SJSA1 (cell line): Measurements from ENCODE around the gene CCDC33. TPM values are rescaled to one million over a fixed set of nuclear protein-coding genes. Genes with fewer than 3 reads are reported as not detected.
A peak's percentile ranks its signal among the peaks of the same experiment; 100 is the strongest.

Experiments
- DNase-seq, 2 experiments: peaks; one replicate each; pipeline ENCODE4 v3.0.0-alpha.2; 2015 to 2020; ENCODE audit warnings: low spot score in 2 of 2, low read depth in 1 of 2
- H3K27ac ChIP-seq: fragments of 250-450 bp; sonication (Bioruptor Pico); 2 replicates; pipeline ENCODE4 v1.5.1; 2020; ENCODE audit warnings: mild to moderate bottlenecking, moderate library complexity
- H3K27me3 ChIP-seq: fragments of 250-450 bp; sonication (Bioruptor Pico); replicated peaks from 2 replicates; pipeline ENCODE4 v1.5.1; 2020; ENCODE audit warnings: mild to moderate bottlenecking, moderate library complexity
- H3K36me3 ChIP-seq: fragments of 250-450 bp; sonication (Bioruptor Pico); 2 replicates; pipeline ENCODE4 v1.5.1; 2020; ENCODE audit warnings: mild to moderate bottlenecking
- H3K4me1 ChIP-seq: fragments of 250-450 bp; sonication (Bioruptor Pico); replicated peaks from 2 replicates; pipeline ENCODE4 v1.6.1; 2021; ENCODE audit warnings: mild to moderate bottlenecking
- H3K4me3 ChIP-seq: fragments of 250-450 bp; sonication (Bioruptor Pico); 2 replicates; pipeline ENCODE4 v1.5.1; 2020; ENCODE audit warnings: mild to moderate bottlenecking
- H3K9me3 ChIP-seq: fragments of 250-450 bp; sonication (Bioruptor Pico); replicated peaks from 2 replicates; pipeline ENCODE4 v1.5.1; 2020; ENCODE audit warnings: mild to moderate bottlenecking
- total RNA-seq: library from RNA; depleted of rRNA; stranded (reverse); fragments of >200 nt; shearing (Covaris generic); gene quantifications from 2 replicates; pipeline ENCODE4 v1.2.3, GENCODE V29; 2014; rRNA removed

CCDC33 gene
- not detected in 2 replicates for total RNA-seq

DNA sequence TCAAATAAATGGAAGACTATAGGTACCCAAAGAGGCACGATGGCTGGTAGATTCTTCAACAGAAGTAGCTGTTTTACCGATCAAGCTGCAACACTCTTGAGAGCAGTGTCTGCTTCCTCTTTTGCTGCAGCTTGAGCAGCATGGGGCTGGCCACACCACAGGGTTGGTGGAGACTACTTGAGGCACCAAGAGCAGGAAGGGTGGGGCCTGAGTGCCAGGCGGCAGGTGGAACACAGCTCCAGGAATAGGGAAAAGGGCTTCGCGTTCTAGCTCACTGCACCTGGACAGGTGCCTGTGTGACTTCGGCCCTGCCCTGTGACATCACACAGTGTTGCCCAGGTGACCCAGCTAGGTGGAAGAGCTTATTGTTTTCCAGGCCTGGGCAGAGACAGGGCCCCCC, at the start of gene CCDC33:
Gene CCDC33, plus strand, starts transcription at position 365 of the 400 bp plus-strand sequence. CDS start 394 bp downstream, outside the sequence.
- no peak for DNase-seq
- Histone ChIP-seq H3K27me3 (no peaks in the 10 kb centered on the region), H3K9me3 (no peaks in the 10 kb centered on the region), H3K4me1 (peaks cover 24% of the 10 kb centered on the region), H3K36me3 (no peaks in the 10 kb centered on the region), H3K4me3 (no peak within 1 kb of the TSS), H3K27ac (no peak within 1 kb of the TSS)

DNA sequence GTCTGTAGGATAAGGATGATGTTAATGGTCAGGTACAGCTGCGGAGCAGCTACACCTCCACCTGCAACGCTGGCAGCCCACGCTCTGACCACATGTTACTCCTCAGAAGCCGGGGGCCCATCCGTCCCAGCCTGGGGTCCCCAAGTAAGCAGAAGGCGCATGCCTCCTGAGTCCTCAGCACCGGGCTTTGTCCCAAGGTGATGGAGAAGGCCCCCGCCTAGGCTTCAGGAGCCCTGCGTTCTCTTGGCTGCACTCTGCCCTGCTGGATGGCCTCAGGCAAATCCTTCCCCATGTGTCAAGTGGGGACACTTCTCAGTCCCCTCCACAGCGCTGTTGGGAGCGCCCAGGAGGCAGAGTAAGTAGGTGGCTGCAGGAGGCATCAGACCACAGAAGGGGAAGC, 47.9 kb upstream of the CCDC33 start:
- no peak for DNase-seq
- Histone ChIP-seq H3K9me3 (no peaks in the 10 kb centered on the region), H3K36me3 (no peaks in the 10 kb centered on the region), H3K4me3 (no peak overlapping the region), H3K27ac (no peak overlapping the region), H3K27me3 (no peaks in the 10 kb centered on the region), H3K4me1 (peaks cover 9% of the 10 kb centered on the region)

DNA sequence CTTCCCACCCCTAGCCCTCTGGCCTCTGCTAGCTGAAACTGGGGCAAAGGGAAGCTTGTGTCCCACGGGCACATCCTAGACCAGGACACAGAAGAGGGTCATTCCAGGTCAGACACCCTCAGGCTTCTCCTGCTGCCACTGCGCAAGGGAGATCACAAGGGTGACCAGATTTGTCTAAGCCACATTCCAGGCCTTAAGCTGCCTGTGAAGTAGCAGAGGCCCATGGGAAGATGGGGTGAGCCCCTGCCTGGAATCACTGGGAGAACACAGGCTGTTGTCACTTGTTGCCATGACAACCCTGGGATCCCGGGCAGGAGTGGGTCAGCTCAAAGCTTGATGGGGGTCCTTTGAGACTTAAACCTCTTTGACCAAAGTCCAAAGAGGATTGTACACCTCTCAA, 44.3 kb upstream of the CCDC33 start:
- no peaks in the 10 kb centered on the region for H3K36me3 ChIP-seq
- no peaks in the 10 kb centered on the region for H3K27me3 ChIP-seq
- H3K9me3 ChIP-seq: no peaks in the 10 kb centered on the region
- DNase-seq: no peak
- H3K4me1 ChIP-seq: peaks cover 44% of the 10 kb centered on the region
- no peak overlapping the region for H3K4me3 ChIP-seq
- H3K27ac ChIP-seq: no peak overlapping the region

DNA sequence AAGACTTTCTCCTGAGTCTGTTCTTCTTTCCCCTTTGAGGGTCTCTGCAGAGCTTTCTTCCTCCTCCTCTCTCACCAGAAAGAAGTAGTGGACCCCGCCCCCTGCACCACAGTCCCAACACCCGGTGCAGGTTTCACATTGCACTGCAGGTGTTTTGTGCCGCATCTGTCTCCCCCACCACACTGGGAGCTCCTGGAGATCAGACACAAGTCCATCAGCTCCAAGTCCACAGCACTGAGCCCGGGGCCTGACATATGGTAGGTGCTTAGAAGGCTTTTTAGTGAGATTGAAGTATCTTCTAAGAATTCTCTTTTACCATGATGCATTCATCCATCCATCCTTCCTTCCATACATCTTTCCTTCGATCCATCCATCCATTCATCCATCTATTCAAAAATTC, 43.4 kb upstream of the CCDC33 start:
- DNase-seq: no peak
- no peaks in the 10 kb centered on the region for H3K27me3 ChIP-seq
- peaks cover 51% of the 10 kb centered on the region for H3K4me1 ChIP-seq
- no peak overlapping the region for H3K4me3 ChIP-seq
- no peak overlapping the region for H3K27ac ChIP-seq
- H3K36me3 ChIP-seq: no peaks in the 10 kb centered on the region
- H3K9me3 ChIP-seq: no peaks in the 10 kb centered on the region

DNA sequence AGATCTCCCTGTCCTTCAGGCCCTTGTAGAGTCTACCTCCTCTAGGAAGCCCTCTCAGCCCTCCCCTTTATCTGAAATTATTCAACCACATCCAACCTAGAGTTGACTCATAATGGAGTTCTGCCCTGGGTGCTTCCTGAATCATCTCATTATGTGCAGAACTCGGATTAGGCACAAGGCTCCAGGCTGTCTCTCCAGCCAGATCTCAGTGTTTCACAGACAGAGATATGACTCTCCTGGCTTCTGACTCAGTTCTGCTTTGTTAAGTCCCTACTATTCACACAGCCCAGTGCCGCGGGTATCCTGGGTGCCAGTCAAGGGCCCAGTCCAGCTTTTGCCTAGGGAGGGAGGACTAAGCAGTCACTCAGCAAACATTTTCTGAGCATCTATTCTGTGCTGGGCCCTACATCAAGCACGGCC, 42.8 kb upstream of the CCDC33 start:
- peaks cover 51% of the 10 kb centered on the region for H3K4me1 ChIP-seq

DNA sequence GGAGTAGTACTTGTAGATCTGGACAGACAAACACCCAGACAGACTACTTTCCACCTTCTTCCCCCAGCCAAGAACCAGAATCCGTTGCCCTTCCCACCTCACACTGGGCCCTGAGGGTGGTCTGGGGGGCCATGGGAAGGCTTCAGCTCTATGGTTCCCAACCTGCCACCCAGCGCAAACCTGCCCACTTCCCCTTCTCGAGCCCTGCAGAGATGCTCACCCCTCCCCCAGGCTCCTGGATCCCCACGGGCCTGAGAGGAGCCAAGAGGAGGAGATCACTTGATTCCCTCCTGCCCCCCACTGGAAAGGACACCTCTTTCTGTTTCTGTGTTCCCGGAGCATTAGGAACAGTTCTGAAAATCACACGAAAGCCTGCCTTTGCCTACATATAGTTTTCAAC, 42.2 kb upstream of the CCDC33 start:
- Histone ChIP-seq H3K36me3 (no peaks in the 10 kb centered on the region), H3K9me3 (no peaks in the 10 kb centered on the region), H3K4me3 (no peak overlapping the region), H3K27me3 (no peaks in the 10 kb centered on the region), H3K27ac (peak overlapping the region; percentile 59), H3K4me1 (peaks cover 51% of the 10 kb centered on the region)
- no peak for DNase-seq

More for the DNA sequence above, 42.8 kb upstream of the CCDC33 start:
- Histone ChIP-seq H3K4me3 (no peak overlapping the region), H3K9me3 (no peaks in the 10 kb centered on the region), H3K27me3 (no peaks in the 10 kb centered on the region), H3K36me3 (no peaks in the 10 kb centered on the region), H3K27ac (peak overlapping the region; percentile 59)
- DNase-seq: peak; percentile 89 to 90

DNA sequence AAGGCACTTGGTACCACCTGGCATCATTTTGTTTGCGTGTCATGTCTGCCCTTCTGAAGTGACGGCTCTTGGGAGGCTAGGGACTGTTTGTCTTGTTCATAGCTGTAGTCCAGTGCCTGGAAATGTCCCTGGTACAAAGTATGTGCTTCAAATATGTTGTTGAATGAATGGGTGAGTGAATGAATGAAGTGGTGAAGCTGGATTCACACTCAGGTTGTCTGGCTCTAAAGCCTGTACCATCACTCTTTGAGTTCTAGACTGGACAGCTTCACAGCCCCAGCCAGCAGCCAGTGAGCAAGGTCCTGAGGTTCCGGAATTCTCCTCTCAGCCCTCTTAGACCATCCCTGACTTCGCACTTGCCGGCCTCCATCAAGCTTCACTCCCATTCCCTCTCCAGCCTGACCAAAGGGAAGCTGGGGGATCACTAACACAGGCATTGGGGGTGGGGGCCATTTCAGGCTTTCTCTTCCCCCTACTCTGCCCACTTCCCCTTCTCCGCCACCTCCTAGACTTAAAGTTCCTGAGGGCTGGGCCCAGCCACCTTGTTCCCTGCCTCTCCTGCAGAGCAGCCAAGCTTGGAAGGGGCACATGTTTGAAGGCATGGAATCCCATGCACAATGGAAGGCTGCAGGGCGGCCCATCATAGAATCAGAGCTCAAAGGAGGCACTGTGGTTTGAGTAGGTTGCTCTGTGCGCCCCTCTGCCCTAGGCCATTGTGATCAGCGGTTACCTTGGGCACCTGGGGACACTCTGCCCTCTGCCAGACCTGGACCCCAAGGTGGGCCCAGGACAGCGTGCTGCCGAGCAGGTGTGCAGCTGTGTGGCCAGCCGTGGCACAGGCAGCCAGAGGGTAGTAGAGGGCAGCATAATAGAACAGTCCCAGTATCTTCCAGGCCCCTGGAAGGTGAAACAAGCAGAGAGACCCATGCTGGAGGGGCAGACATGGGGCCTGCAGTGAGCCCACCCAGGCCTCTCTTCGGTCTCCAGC, 41.3 kb upstream of the CCDC33 start:
- Histone ChIP-seq H3K27me3 (no peaks in the 10 kb centered on the region), H3K9me3 (no peaks in the 10 kb centered on the region), H3K4me3 (no peak overlapping the region), H3K27ac (no peak overlapping the region), H3K4me1 (peaks cover 54% of the 10 kb centered on the region), H3K36me3 (no peaks in the 10 kb centered on the region)
- no peak for DNase-seq

DNA sequence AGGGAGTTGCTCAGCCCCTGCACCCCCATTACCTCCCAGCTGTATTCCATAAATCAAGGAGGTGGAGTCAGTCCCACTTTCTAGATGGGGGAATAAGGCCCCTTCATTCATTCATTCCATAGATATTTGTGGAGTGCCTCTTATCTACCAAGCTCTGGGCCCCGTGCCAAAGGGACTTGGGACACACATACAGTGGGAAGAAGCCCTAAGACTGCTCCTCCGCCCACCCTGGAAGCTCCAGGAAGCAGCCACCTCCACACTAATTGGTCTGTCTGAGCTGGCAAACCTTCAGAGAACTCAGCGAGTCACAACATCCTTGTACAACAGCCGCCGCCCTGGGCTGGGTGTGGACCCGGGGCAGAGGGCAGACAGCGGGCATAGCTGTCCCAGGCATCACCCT, 40.0 kb upstream of the CCDC33 start:
- Histone ChIP-seq H3K27ac (peak overlapping the region; percentile 59), H3K9me3 (no peaks in the 10 kb centered on the region), H3K36me3 (no peaks in the 10 kb centered on the region), H3K27me3 (no peaks in the 10 kb centered on the region), H3K4me3 (no peak overlapping the region), H3K4me1 (peaks cover 68% of the 10 kb centered on the region)
- DNase-seq: peak; percentile 96 to 99

DNA sequence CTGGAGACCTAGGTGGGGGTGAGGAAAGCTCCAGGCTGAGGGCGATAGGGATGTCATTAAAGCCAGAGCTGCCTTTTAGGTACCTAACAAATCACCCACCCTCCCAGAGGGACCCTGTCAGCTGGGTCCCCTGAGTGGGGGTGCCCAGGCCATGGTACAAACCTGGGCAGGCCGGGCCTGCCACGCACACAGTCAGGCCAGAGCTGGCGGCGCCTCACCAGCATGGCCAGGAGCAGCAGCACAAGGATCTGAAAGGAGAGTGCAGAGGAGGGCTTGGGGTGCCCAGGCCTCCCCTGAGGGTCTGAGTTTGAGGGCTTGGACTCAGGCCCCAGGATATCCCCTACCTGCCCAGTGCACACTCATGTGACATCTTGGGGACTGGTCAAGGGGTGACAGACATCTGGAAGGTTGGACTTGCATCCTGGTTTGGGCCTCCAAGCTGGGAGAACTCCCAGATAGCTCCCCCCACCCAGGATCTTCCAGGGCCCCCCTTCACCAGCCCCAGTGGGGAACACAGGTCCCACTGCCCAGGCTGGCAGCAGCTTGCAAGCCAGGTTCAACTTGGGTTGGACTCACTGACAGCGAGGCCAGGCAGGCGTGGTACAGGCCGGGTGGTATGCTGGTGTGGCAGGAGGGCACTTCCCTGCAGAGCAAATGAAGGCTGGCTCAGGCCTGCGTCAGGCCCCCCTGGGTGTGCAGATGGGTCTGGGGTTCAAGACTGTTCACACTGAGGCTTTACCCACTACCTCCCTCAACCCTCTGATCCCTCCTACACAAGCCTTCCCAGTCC, 38.8 kb upstream of the CCDC33 start:
- DNase-seq: no peak
- peaks cover 75% of the 10 kb centered on the region for H3K4me1 ChIP-seq
- no peaks in the 10 kb centered on the region for H3K9me3 ChIP-seq
- no peak overlapping the region for H3K4me3 ChIP-seq
- no peak overlapping the region for H3K27ac ChIP-seq
- no peaks in the 10 kb centered on the region for H3K36me3 ChIP-seq
- H3K27me3 ChIP-seq: no peaks in the 10 kb centered on the region

DNA sequence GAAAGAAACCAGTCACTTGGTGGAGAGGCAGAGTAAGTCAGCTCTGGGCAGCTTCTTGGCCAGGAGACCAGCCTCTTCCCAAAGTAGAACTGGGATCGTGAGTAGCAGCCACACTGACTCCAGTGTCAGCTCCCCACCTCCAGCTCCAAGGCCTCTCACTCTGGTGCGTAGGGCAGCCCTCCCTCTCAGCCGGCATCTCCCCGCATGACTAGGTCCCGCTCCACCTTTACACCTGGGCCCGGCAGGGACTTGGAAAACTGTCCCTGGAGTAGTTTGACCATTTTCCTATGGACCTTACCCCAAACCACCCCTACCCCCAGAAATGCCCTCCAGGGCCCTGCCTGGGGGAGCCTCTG, 36.9 kb upstream of the CCDC33 start:
- DNase-seq: no peak
- peaks cover 58% of the 10 kb centered on the region for H3K4me1 ChIP-seq
- no peaks in the 10 kb centered on the region for H3K27me3 ChIP-seq
- no peak overlapping the region for H3K27ac ChIP-seq
- no peak overlapping the region for H3K4me3 ChIP-seq
- no peaks in the 10 kb centered on the region for H3K9me3 ChIP-seq
- H3K36me3 ChIP-seq: no peaks in the 10 kb centered on the region

DNA sequence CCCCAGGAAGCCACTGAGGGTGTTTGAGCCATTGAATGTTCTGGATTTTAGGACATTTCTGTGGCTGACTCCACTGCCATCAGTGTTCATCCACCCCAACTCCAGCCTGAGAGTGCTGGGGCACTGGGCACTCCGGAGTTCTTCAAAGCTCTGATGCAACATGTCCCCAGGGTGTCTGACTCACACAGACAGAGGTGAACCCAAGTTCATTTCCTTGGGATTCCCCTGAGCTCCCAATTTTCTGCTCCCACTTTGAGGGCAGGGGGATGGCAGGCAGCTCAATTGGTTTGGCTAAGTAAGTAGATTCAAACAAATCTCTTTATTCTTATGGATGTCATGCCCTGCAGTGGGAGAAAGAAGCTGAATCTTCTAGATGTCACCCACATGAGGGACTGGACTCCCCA, 35.7 kb upstream of the CCDC33 start:
- Histone ChIP-seq H3K4me3 (no peak overlapping the region), H3K27ac (peak overlapping the region; percentile 33; the same call in 1 of the 2 replicates), H3K27me3 (no peaks in the 10 kb centered on the region), H3K4me1 (peaks cover 46% of the 10 kb centered on the region), H3K9me3 (no peaks in the 10 kb centered on the region), H3K36me3 (no peaks in the 10 kb centered on the region)
- peak; percentile 78 to 79 for DNase-seq

DNA sequence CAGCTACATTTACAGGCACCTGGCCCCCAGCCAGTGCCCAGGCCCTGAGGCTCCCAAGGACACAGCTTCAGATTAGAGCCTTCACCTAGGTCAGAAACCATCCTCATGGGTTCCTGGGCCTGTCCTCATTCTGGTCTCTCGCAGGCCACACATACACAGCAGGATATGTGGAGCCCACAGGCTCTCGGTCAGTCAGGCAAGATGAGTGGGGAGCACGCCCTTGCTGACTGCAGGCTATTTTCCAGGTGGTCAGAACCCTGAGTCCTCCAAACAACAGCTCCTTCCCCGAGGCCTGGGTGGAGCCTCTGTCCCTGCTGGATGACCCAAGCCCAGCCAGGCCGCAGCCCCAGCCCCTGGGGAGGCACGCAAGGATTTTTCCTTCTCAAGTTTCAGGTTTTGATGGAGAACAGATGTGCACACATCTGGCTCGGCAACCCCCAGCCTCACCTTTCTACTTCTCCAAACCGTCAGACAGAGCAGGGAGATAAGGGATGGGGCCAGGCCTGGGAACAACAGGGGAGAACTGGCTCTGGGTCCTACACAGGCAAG, 35.2 kb upstream of the CCDC33 start:
- H3K36me3 ChIP-seq: no peaks in the 10 kb centered on the region
- no peaks in the 10 kb centered on the region for H3K27me3 ChIP-seq
- H3K4me1 ChIP-seq: peaks cover 41% of the 10 kb centered on the region
- H3K4me3 ChIP-seq: no peak overlapping the region
- DNase-seq: peak; percentile 54 to 63
- no peaks in the 10 kb centered on the region for H3K9me3 ChIP-seq
- peak overlapping the region; percentile 33; the same call in 1 of the 2 replicates for H3K27ac ChIP-seq

DNA sequence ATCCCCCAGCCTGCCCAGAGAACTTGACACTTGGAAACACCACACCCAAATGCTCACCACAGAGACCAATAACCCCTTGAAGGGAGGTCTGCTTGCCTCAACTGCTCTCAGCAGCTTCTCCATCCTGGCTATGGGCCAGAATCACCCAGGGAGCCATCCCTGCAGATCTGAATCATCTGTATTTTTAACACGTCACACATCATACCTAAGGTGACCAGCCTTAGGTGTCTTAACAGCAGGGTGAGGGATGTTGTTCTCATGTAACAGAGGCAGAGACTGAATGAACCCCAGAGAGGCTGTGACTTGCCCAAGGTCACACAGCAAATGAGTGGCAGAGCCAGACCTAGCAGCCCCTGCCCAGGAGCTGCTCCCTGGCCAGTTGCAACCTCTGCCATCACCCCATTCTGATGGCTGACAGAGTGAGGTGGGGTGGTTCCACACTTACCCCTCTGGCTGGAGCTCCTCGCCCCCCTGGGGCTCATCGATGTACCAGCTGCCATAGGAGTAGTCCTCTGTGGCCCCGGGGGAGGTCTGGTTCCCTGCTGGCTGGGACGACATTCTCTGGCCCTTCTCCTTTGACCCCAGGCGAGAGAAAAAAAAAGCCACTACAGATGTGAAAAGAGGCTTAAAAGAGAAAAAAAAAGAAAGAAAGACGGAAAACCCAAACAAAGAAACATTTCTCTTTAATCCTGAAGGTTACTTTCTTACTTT, 34.3 kb upstream of the CCDC33 start:
- Histone ChIP-seq H3K27ac (no peak overlapping the region), H3K4me3 (no peak overlapping the region), H3K9me3 (no peaks in the 10 kb centered on the region), H3K27me3 (no peaks in the 10 kb centered on the region), H3K36me3 (no peaks in the 10 kb centered on the region), H3K4me1 (peaks cover 32% of the 10 kb centered on the region)
- no peak for DNase-seq
